ENCODE measurements around the gene CDH23. TPM values are rescaled to one million over a fixed set of nuclear protein-coding genes. Genes with fewer than 3 reads are reported as not detected.
A peak's percentile ranks its signal among the peaks of the same experiment; 100 is the strongest.

Gene CDH23
- total RNA-seq, 1 experiment from 2014 or later, result 0.34 TPM

DNA sequence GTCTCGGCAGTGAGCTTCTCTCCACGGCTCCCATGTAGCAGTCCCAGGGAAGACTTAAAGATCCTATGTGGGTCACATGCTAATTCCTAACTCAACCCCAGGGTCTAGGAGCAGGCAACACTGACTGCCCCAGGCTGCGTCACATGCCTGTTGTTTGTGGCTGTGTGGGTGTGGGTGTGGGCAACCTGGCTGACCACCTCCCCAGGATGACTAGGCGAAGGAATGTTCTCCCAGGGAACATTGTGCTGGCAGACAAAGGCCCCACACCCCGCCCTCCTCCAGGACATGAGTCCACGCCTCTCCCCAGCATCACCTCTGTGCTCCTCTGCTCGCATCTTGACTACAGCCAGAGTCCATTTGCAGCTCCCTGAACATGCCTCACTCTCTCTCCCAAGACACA, 47.3 kb upstream of the CDH23 start:
- Mint-ChIP-seq H3K36me3 (ENCODE audit: insufficient read depth, unreplicated experiment) (peaks cover 4% of the 10 kb centered on the region), H3K4me3 (ENCODE audit: unreplicated experiment) (no peak overlapping the region), H3K27me3 (ENCODE audit: insufficient read depth, unreplicated experiment) (no peaks in the 10 kb centered on the region), H3K27ac (ENCODE audit: unreplicated experiment) (peak overlapping the region; percentile 3), H3K9me3 (ENCODE audit: unreplicated experiment) (no peaks in the 10 kb centered on the region), H3K4me1 (ENCODE audit: low read depth, unreplicated experiment) (peaks cover 32% of the 10 kb centered on the region)
- Histone ChIP-seq H3K27me3 (replicated peaks; ENCODE audit: control insufficient read depth, insufficient read depth, low read length) (no peaks in the 10 kb centered on the region), H3K9me3 (no peaks in the 10 kb centered on the region), H3K36me3 (ENCODE audit: control insufficient read depth, insufficient read depth, low read length) (no peaks in the 10 kb centered on the region), H3K4me3 (ENCODE audit: low read depth, low read length) (no peak overlapping the region), H3K4me1 (peaks cover 39% of the 10 kb centered on the region)
- POLR2A ChIA-PET, result interaction anchor here (0.6 kb wide), 1 partner anchor 26 kb away, joined by 3 read pairs; no protein-coding TSS in a partner anchor
- no TSS peak for BruUV-seq (replicated peaks)
- intact Hi-C loops (cut with micrococcal nuclease; ENCODE audit: unreplicated experiment), result no loop called here
- CTCF ChIA-PET, result interaction anchor here (1.3 kb wide), 1 partner anchor 35 kb away, joined by 3 read pairs; no protein-coding TSS in a partner anchor
- peak; percentile 52 to 67 for DNase-seq
- TF ChIP-seq, protein P1, sequence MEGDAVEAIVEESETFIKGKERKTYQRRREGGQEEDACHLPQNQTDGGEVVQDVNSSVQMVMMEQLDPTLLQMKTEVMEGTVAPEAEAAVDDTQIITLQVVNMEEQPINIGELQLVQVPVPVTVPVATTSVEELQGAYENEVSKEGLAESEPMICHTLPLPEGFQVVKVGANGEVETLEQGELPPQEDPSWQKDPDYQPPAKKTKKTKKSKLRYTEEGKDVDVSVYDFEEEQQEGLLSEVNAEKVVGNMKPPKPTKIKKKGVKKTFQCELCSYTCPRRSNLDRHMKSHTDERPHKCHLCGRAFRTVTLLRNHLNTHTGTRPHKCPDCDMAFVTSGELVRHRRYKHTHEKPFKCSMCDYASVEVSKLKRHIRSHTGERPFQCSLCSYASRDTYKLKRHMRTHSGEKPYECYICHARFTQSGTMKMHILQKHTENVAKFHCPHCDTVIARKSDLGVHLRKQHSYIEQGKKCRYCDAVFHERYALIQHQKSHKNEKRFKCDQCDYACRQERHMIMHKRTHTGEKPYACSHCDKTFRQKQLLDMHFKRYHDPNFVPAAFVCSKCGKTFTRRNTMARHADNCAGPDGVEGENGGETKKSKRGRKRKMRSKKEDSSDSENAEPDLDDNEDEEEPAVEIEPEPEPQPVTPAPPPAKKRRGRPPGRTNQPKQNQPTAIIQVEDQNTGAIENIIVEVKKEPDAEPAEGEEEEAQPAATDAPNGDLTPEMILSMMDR (IDR thresholded peaks at IDR 0.05; ENCODE audit: insufficient read depth in 1 of 2, low read depth in 1 of 2, low read length in 1 of 2, severe bottlenecking in 1 of 2, unreplicated experiment in 1 of 2), result no peak

DNA sequence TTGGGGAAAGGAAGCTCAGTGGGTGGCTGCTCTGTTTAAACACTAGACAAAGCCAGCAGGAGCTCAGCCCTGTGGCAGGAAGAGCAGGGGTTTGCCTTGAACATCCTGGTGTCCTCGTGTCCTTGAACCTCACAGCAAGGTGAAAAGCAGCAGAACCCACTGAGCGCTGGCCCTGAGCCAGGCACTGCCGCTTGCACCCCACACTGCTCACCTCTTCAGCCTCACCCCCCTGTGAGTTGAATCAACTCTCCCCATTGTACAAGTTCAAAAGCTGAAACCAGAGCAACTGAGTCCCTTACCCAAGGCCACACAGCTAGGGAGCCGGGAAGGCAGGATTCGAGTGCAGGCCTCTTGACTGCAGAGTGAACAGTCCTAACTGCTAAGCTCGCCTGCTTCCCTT, 45.6 kb upstream of the CDH23 start:
- Mint-ChIP-seq H3K4me3 (ENCODE audit: unreplicated experiment) (no peak overlapping the region), H3K27ac (ENCODE audit: unreplicated experiment) (no peak overlapping the region), H3K9me3 (ENCODE audit: unreplicated experiment) (no peaks in the 10 kb centered on the region), H3K27me3 (ENCODE audit: insufficient read depth, unreplicated experiment) (no peaks in the 10 kb centered on the region), H3K4me1 (ENCODE audit: low read depth, unreplicated experiment) (peaks cover 18% of the 10 kb centered on the region), H3K36me3 (ENCODE audit: insufficient read depth, unreplicated experiment) (no peaks in the 10 kb centered on the region)
- Histone ChIP-seq H3K36me3 (ENCODE audit: control insufficient read depth, insufficient read depth, low read length) (no peaks in the 10 kb centered on the region), H3K27me3 (replicated peaks; ENCODE audit: control insufficient read depth, insufficient read depth, low read length) (no peaks in the 10 kb centered on the region), H3K4me3 (ENCODE audit: low read depth, low read length) (no peak overlapping the region), H3K4me1 (peaks cover 27% of the 10 kb centered on the region), H3K9me3 (no peaks in the 10 kb centered on the region)
- intact Hi-C loops (cut with micrococcal nuclease; ENCODE audit: unreplicated experiment), result no loop called here
- ChIA-PET CTCF (interaction anchor here (1.0 to 1.2 kb wide), 2 partner anchors 26 to 197 kb away, joined by 3 read pairs; no protein-coding TSS in a partner anchor), POLR2A (no interaction called here)
- no TSS peak for BruUV-seq (replicated peaks)
- TF ChIP-seq, protein P1 (IDR thresholded peaks at IDR 0.05; ENCODE audit: insufficient read depth in 1 of 2, low read depth in 1 of 2, low read length in 1 of 2, severe bottlenecking in 1 of 2, unreplicated experiment in 1 of 2), result no peak
- no peak for DNase-seq

DNA sequence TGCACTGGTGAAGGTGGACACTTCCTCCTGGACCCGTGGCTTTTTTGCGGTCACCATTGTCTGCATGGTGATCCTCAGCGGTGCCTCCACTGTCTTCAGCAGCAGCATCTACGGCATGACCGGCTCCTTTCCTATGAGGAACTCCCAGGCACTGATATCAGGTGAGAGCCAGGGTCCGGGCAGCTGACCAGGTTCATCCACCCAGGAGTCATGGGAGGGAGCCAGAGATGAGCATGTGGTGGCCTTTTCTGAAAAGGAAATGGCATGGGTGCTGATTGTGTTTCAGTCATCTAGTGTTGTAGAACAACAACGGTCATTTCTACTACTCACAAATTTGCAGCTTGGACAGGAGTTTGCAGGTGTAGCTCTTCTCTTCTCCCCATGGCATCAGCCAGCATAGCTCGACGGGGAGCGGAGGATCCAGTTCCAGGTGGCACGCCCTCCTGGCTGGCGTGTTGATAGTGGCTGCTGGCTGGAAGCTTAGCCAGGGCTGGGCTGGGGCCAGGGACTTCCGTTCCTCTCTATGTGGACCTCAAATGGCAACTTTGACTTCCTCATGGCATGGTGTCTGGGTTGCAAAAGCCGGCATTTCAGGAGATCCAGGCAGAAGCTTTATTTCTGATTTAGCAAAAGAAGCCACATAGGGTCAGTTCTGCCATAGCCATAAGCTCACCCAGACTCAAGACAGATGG, 44.9 kb upstream of the CDH23 start:
- no peak for DNase-seq
- peaks cover 18% of the 10 kb centered on the region for H3K4me1 Mint-ChIP-seq (ENCODE audit: low read depth, unreplicated experiment)
- H3K27me3 Mint-ChIP-seq (ENCODE audit: insufficient read depth, unreplicated experiment), result no peaks in the 10 kb centered on the region
- H3K36me3 Mint-ChIP-seq (ENCODE audit: insufficient read depth, unreplicated experiment), result no peaks in the 10 kb centered on the region
- Histone ChIP-seq H3K36me3 (ENCODE audit: control insufficient read depth, insufficient read depth, low read length) (no peaks in the 10 kb centered on the region), H3K9me3 (no peaks in the 10 kb centered on the region), H3K27me3 (replicated peaks; ENCODE audit: control insufficient read depth, insufficient read depth, low read length) (no peaks in the 10 kb centered on the region), H3K4me1 (peaks cover 27% of the 10 kb centered on the region), H3K4me3 (ENCODE audit: low read depth, low read length) (no peak overlapping the region)
- no peak overlapping the region for H3K27ac Mint-ChIP-seq (ENCODE audit: unreplicated experiment)
- H3K4me3 Mint-ChIP-seq (ENCODE audit: unreplicated experiment), result no peak overlapping the region
- BruUV-seq (replicated peaks), result no TSS peak
- intact Hi-C loops (cut with micrococcal nuclease; ENCODE audit: unreplicated experiment), result no loop called here
- TF ChIP-seq, protein P1 (IDR thresholded peaks at IDR 0.05; ENCODE audit: insufficient read depth in 1 of 2, low read depth in 1 of 2, low read length in 1 of 2, severe bottlenecking in 1 of 2, unreplicated experiment in 1 of 2), result no peak
- ChIA-PET POLR2A (no interaction called here), CTCF (interaction anchor here (0.6 to 1.2 kb wide), 2 partner anchors 25 to 224 kb away, joined by 3 to 5 read pairs; no protein-coding TSS in a partner anchor)
- H3K9me3 Mint-ChIP-seq (ENCODE audit: unreplicated experiment), result no peaks in the 10 kb centered on the region

All from Caco-2 (cell line).